Mesenchymal stem cell (in vitro differentiated cells and primary cell): ENCODE data around the gene RSBN1L.
A peak's percentile ranks its signal among the peaks of the same experiment; 100 is the strongest.

Experiments
- DNase-seq: peaks from one replicate; pipeline ENCODE4 v3.0.0-alpha.2; 2013
- H2AFZ ChIP-seq: one replicate; pipeline ENCODE4 v1.6.1; 2013; ENCODE audit warnings: low read depth, mild to moderate bottlenecking, control low read depth, inconsistent platforms, low read length, moderate library complexity
- H2AK5ac ChIP-seq: 2 replicates; pipeline ENCODE4 v1.6.1; 2013; ENCODE audit warnings: low read length, moderate library complexity, mild to moderate bottlenecking, inconsistent platforms; ENCODE audit not compliant: severe bottlenecking
- H2BK120ac ChIP-seq: one replicate; pipeline ENCODE4 v1.6.1; 2013; ENCODE audit warnings: low read depth, mild to moderate bottlenecking, inconsistent platforms, low read length, moderate library complexity
- H2BK12ac ChIP-seq, 2 experiments: one replicate each; pipeline ENCODE4 v1.6.1; 2013; ENCODE audit warnings: inconsistent platforms in 2 of 2, low read length in 2 of 2, mild to moderate bottlenecking in 2 of 2, moderate library complexity in 2 of 2, control low read depth in 1 of 2
- H2BK15ac ChIP-seq: one replicate; pipeline ENCODE4 v1.6.1; 2013; ENCODE audit warnings: mild to moderate bottlenecking, low read depth, inconsistent platforms; ENCODE audit not compliant: poor library complexity, severe bottlenecking
- H2BK5ac ChIP-seq: 2 replicates; pipeline ENCODE4 v1.6.1; 2013; ENCODE audit warnings: low read depth, mild to moderate bottlenecking, low read length, control low read depth, inconsistent platforms; ENCODE audit not compliant: poor library complexity, severe bottlenecking
- H3K14ac ChIP-seq, 2 experiments: one replicate each; pipeline ENCODE4 v1.6.1; 2013; ENCODE audit warnings: inconsistent platforms in 2 of 2, low read length in 2 of 2, control low read depth in 1 of 2, mild to moderate bottlenecking in 1 of 2, moderate library complexity in 1 of 2
- H3K18ac ChIP-seq, 2 experiments: one replicate each; pipeline ENCODE4 v1.6.1; 2013; ENCODE audit warnings: inconsistent platforms in 2 of 2, low read length in 2 of 2, control low read depth in 1 of 2, low read depth in 1 of 2, mild to moderate bottlenecking in 1 of 2
- H3K23ac ChIP-seq, 2 experiments: one replicate each; pipeline ENCODE4 v1.6.1; 2013; ENCODE audit warnings: inconsistent platforms in 2 of 2, low read length in 2 of 2, mild to moderate bottlenecking in 2 of 2, moderate library complexity in 2 of 2, control low read depth in 1 of 2
- H3K27ac ChIP-seq: 2 replicates; pipeline ENCODE4 v1.5.1; 2013; ENCODE audit warnings: mild to moderate bottlenecking, moderate library complexity, low read length, control low read depth, inconsistent platforms; ENCODE audit not compliant: poor library complexity, severe bottlenecking
- H3K27me3 ChIP-seq, 2 experiments: 2 replicates each; pipeline versions ENCODE4 v1.6.1 to v1.7.0; 2013; ENCODE audit warnings: low read length in 2 of 2, mild to moderate bottlenecking in 2 of 2, moderate library complexity in 2 of 2, control low read depth in 1 of 2, inconsistent platforms in 1 of 2; ENCODE audit not compliant: control insufficient read depth in 1 of 2, insufficient read depth in 1 of 2
- H3K36me3 ChIP-seq, 2 experiments: 2 replicates each; pipeline versions ENCODE4 v1.6.1 to v1.7.0; 2013; ENCODE audit warnings: low read length in 2 of 2, control low read depth in 1 of 2, inconsistent platforms in 1 of 2, low read depth in 1 of 2, mild to moderate bottlenecking in 1 of 2; ENCODE audit not compliant: insufficient read depth in 2 of 2, control insufficient read depth in 1 of 2
- H3K4ac ChIP-seq, 2 experiments: one replicate each; pipeline ENCODE4 v1.6.1; 2013; ENCODE audit warnings: inconsistent platforms in 2 of 2, low read length in 2 of 2, mild to moderate bottlenecking in 2 of 2, moderate library complexity in 2 of 2, control low read depth in 1 of 2, low read depth in 1 of 2
- H3K4me1 ChIP-seq: 2 replicates; pipeline ENCODE4 v1.6.1; 2013; ENCODE audit warnings: low read depth, low read length, control low read depth; ENCODE audit not compliant: control insufficient read depth, insufficient read depth
- H3K4me2 ChIP-seq: 2 replicates; pipeline ENCODE4 v1.6.1; 2013; ENCODE audit warnings: low read length, mild to moderate bottlenecking, inconsistent platforms; ENCODE audit not compliant: poor library complexity, severe bottlenecking
- H3K4me3 ChIP-seq, 2 experiments: 2 replicates each; pipeline versions ENCODE4 v1.5.1 to v1.7.0; 2013; ENCODE audit warnings: low read length in 2 of 2, mild to moderate bottlenecking in 2 of 2, control low read depth in 1 of 2, low read depth in 1 of 2; ENCODE audit not compliant: insufficient read depth in 1 of 2
- H3K79me1 ChIP-seq: replicated peaks from 2 replicates; pipeline ENCODE4 v1.6.1; 2013; ENCODE audit warnings: mild to moderate bottlenecking, control low read depth, low read length, inconsistent platforms; ENCODE audit not compliant: poor library complexity, severe bottlenecking
- H3K9ac ChIP-seq: 2 replicates; pipeline ENCODE4 v1.7.0; 2013; ENCODE audit warnings: mild to moderate bottlenecking, low read length, moderate library complexity
- H3K9me3 ChIP-seq: 2 replicates; pipeline ENCODE4 v1.7.0; 2013; ENCODE audit warnings: mild to moderate bottlenecking, low read length; ENCODE audit not compliant: control insufficient read depth
- H4K8ac ChIP-seq: one replicate; pipeline ENCODE4 v1.6.1; 2013; ENCODE audit warnings: inconsistent platforms, mild to moderate bottlenecking, low read length, moderate library complexity
- H4K91ac ChIP-seq: one replicate; pipeline ENCODE4 v1.6.1; 2013; ENCODE audit warnings: mild to moderate bottlenecking, low read length, inconsistent platforms
- WGBS: methylation state at CpG from one replicate; pipeline ENCODE4 v1.1.7; 2013; ENCODE audit warnings: mixed read lengths; 5-methylcytosine and 5-hydroxymethylcytosine counted together

The RSBN1L gene

GRCh38 chr7:77664715-77665114, 31.5 kb upstream of the RSBN1L start:
- Histone ChIP-seq H2AK5ac (no peak overlapping the region), H3K36me3 (peaks cover 22 to 35% of the 10 kb centered on the region in 2 experiments), H3K9ac (peak overlapping the region; percentile 54), H3K27me3 (no peaks in the 10 kb centered on the region), H4K8ac (no peak overlapping the region), H3K14ac (no peak overlapping the region), H2BK5ac (no peak overlapping the region), H3K4ac (no peak overlapping the region), H3K79me1 (peaks cover 9% of the 10 kb centered on the region), H3K4me2 (no peak overlapping the region), H3K18ac (no peak overlapping the region), H2BK12ac (no peak overlapping the region), H2BK120ac (no peak overlapping the region), H3K4me1 (peaks cover 3% of the 10 kb centered on the region), H2BK15ac (no peak overlapping the region), H4K91ac (no peak overlapping the region), H3K23ac (no peak overlapping the region), H3K9me3 (no peaks in the 10 kb centered on the region), H3K27ac (no peak overlapping the region), H3K4me3 (no peak overlapping the region), H2AFZ (no peak overlapping the region)
- DNase-seq, result no peak

GRCh38 chr7:77665161-77665560, 31.1 kb upstream of the RSBN1L start:
- Histone ChIP-seq H3K9ac (peak overlapping the region; percentile 54), H3K9me3 (no peaks in the 10 kb centered on the region), H3K4me1 (peaks cover 3% of the 10 kb centered on the region), H3K36me3 (peaks cover 22 to 35% of the 10 kb centered on the region in 2 experiments), H3K18ac (no peak overlapping the region), H3K4ac (no peak overlapping the region), H3K79me1 (peaks cover 9% of the 10 kb centered on the region), H3K23ac (no peak overlapping the region), H3K14ac (no peak overlapping the region), H3K27me3 (no peaks in the 10 kb centered on the region), H4K91ac (no peak overlapping the region), H2BK120ac (no peak overlapping the region), H3K4me3 (no peak overlapping the region), H4K8ac (no peak overlapping the region), H2BK12ac (no peak overlapping the region), H2AFZ (no peak overlapping the region), H2AK5ac (no peak overlapping the region), H2BK15ac (no peak overlapping the region), H3K4me2 (no peak overlapping the region), H3K27ac (peak overlapping the region; percentile 28), H2BK5ac (no peak overlapping the region)
- DNase-seq, result peak; percentile 38

- Histone ChIP-seq H3K4ac (no peak overlapping the region), H3K9me3 (no peaks in the 10 kb centered on the region), H3K27me3 (no peaks in the 10 kb centered on the region), H3K79me1 (peaks cover 4% of the 10 kb centered on the region), H3K9ac (peak overlapping the region; percentile 48), H3K4me2 (no peak overlapping the region), H3K14ac (no peak overlapping the region), H2AK5ac (no peak overlapping the region), H3K4me3 (peak overlapping the region in 1 of 2 experiments; percentile 13), H3K23ac (no peak overlapping the region), H3K27ac (no peak overlapping the region), H4K8ac (no peak overlapping the region), H2AFZ (no peak overlapping the region), H2BK15ac (no peak overlapping the region), H2BK5ac (no peak overlapping the region), H2BK12ac (no peak overlapping the region), H2BK120ac (no peak overlapping the region), H4K91ac (no peak overlapping the region), H3K36me3 (peaks cover 11 to 34% of the 10 kb centered on the region in 2 experiments), H3K4me1 (peaks cover 3% of the 10 kb centered on the region), H3K18ac (no peak overlapping the region)
- no peak for DNase-seq
- WGBS, result 91% methylated on average over 5 of the region's 6 CpGs
Observed at GRCh38 chr7:77667459-77668086, 28.7 kb upstream of the RSBN1L start.

GRCh38 chr7:77674878-77675277, 21.4 kb upstream of the RSBN1L start:
- Histone ChIP-seq H2BK120ac (no peak overlapping the region), H3K36me3 (peaks cover 3 to 17% of the 10 kb centered on the region in 2 experiments)
- DNase-seq, result no peak

More at GRCh38 chr7:77674878-77675277, 21.4 kb upstream of the RSBN1L start:
- no peak overlapping the region for H2BK5ac ChIP-seq
- no peak overlapping the region for H3K23ac ChIP-seq
- H3K27me3 ChIP-seq, result no peaks in the 10 kb centered on the region
- H3K4me2 ChIP-seq, result no peak overlapping the region
- H2AK5ac ChIP-seq, result no peak overlapping the region
- no peak overlapping the region for H4K91ac ChIP-seq
- H3K14ac ChIP-seq, result no peak overlapping the region
- H2BK15ac ChIP-seq, result no peak overlapping the region
- H3K4ac ChIP-seq, result peak overlapping the region in 1 of 2 experiments; percentile 51
- no peak overlapping the region for H2BK12ac ChIP-seq
- no peak overlapping the region for H3K9ac ChIP-seq
- H3K4me1 ChIP-seq, result peaks cover 1% of the 10 kb centered on the region
- H3K79me1 ChIP-seq, result peaks cover 3% of the 10 kb centered on the region
- 96% methylated on average over 3 of the region's 5 CpGs for WGBS
- H3K9me3 ChIP-seq, result no peaks in the 10 kb centered on the region
- H2AFZ ChIP-seq, result no peak overlapping the region
- H3K27ac ChIP-seq, result no peak overlapping the region
- H3K18ac ChIP-seq, result no peak overlapping the region
- H3K4me3 ChIP-seq, result no peak overlapping the region
- H4K8ac ChIP-seq, result no peak overlapping the region
